Measurements from ENCODE around the gene CSMD2.

CSMD2 gene

GRCh38 chr1:33706634-33707255 lies 458.3 kb downstream of the CSMD2 start:
- no peak for DNase-seq

- no peak for DNase-seq
Measured at GRCh38 chr1:33703464-33703863, 461.6 kb downstream of the CSMD2 start.

- no peak for DNase-seq
Measured at GRCh38 chr1:33698361-33699035, 466.5 kb downstream of the CSMD2 start.

GRCh38 chr1:33697816-33698215 lies 467.2 kb downstream of the CSMD2 start:
- DNase-seq = no peak

DNA sequence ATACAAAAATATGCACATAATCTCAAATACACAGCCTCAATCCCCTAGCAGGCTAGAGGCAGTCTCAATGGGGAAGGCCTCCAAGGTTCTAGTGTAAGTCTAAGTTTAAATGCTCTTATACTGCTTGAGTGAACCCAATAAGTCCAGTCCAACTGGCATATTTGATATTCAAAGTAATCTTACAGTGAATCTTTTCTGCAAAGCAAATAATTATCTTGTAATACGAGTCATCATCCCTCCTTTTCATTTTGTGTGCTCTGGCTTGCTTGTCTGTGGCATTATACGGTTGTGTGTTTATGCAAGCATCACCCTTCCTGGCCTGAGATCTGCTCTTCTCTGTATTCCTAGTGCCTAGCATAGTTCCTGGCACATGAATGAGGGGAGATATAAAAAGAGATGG lies 468.1 kb downstream of the CSMD2 start:
- DNase-seq = no peak

GRCh38 chr1:33696311-33696710 lies 468.7 kb downstream of the CSMD2 start:
- DNase-seq = no peak

- no peak for DNase-seq
Measured at GRCh38 chr1:33692206-33693188, 472.5 kb downstream of the CSMD2 start.

- no peak for DNase-seq
Measured at GRCh38 chr1:33687000-33687399, 478.0 kb downstream of the CSMD2 start.

DNA sequence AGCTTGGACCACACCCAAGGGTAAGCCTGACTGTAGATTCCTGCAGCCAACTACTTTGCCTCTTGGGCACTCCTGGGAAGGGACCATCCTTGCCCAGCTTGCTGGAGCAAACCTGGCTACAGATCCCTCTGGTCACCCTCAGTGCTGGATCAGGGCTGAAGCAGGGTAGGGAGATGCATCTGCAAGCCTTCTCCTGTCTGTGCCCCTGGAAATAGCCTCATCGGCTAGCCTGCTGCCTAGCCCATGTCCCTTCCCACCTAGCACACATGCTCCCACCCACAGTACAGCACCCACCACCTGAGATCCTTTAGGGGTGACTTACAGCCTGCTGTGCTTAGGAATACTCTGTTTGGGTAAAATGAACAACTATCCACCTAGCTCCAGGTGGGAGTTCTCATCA lies 478.5 kb downstream of the CSMD2 start:
- no peak for DNase-seq

GRCh38 chr1:33685256-33685655 lies 479.8 kb downstream of the CSMD2 start:
- no peak for DNase-seq

DNA sequence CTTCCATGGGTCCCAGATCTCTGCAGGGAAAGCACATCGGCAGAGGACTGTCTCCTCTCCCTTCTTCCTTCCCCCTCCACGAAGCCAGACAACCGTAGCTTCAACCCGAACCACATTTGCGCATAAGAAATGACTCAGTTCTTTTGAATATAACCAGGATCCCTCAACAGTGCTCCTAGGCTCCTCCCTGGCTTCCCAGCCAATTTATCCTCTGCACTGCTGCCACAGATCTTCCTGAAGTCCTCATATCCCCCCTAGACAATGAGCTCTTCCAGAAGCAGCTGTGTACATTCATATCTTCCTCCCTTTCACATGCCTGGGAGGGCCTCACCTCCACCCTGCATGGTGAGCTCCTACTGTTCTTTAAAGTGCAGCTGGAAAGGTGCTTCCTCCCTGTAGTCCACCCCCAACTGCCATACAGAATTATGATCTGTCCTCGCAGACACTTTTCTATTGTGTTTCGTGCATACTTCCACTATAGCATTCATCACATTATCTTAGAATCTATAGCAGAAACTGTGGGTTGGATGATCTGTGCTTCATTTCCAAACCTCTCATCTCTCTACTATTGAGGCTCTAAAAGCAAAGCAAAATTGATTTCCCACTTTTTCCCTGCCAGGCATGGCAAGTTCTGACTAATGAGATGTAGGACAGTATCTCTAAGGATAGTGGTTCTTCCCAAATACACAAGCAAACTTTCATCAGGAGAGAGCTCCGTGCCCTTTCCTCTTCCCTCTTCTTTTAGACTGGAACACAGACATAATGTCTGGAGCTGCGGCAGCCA lies 480.4 kb downstream of the CSMD2 start:
- no peak for DNase-seq

DNA sequence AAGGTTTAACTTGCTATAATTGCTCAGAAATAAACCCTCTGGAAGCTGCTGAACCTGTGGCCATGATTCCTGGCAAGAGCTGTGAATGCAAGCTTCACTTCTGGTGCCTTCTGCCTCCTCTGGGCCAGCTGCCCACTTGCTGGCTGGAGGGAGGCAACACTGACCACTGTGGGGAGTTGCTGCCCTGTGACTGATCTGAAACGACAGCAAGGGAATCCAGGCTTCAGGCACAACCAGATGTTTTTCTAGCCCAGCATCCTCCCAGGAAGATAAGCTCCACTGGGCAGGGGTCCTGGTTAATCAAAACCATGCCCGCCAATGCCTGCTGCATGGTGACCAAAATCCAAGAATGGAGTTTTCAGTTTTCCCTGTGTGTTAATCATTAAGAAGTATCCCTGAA lies 481.1 kb downstream of the CSMD2 start:
- DNase-seq = no peak

GRCh38 chr1:33682371-33682770 lies 482.7 kb downstream of the CSMD2 start:
- no peak for DNase-seq

- no peak for DNase-seq
Measured at GRCh38 chr1:33680281-33680840, 484.7 kb downstream of the CSMD2 start.

- no peak for DNase-seq
Measured at GRCh38 chr1:33670567-33670966, 494.5 kb downstream of the CSMD2 start.

- DNase-seq = no peak
Measured at GRCh38 chr1:33668695-33669094, 496.3 kb downstream of the CSMD2 start.

- no peak for DNase-seq
Measured at GRCh38 chr1:33667386-33668282, 497.4 kb downstream of the CSMD2 start.

- no peak for DNase-seq
Measured at GRCh38 chr1:33666616-33667015, 498.4 kb downstream of the CSMD2 start.

- no peak for DNase-seq
Measured at GRCh38 chr1:33661811-33662454, 503.1 kb downstream of the CSMD2 start.

- no peak for DNase-seq
Measured at GRCh38 chr1:33660956-33661355, 504.1 kb downstream of the CSMD2 start.

- DNase-seq = no peak
Measured at GRCh38 chr1:33660244-33660643, 504.8 kb downstream of the CSMD2 start.

Data from EL (cell line).